ENCODE results near the gene PLPP4. TPM values are rescaled to one million over a fixed set of nuclear protein-coding genes. Genes with fewer than 3 reads are reported as not detected.

PLPP4 gene
- total RNA-seq, 1 donor from 2014 or later: 2.0 TPM

DNA sequence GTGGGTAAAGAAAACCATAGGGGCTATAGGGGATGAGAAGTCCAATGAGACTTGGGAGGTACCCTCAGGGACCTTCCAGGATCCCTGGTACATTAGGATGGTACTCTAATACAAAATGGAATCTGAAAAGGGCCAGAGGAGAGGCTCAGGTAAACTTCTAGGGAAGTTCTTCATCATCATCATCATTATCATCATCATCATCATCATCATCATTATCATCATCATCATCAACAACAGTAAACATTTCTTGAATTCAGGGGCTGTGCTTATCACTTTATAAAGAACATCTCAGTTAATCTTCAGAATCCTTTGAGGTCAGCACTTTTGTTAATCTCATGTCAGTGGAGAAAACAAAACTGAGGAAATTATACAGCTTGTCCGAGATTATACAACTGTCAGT, 50.1 kb downstream of the PLPP4 start:
- DNase-seq (ENCODE audit: extremely low spot score, unreplicated experiment): no peak
- no peak overlapping the region for H3K4me3 Mint-ChIP-seq (ENCODE audit: unreplicated experiment)
- no peaks in the 10 kb centered on the region for H3K36me3 Mint-ChIP-seq (ENCODE audit: unreplicated experiment)
- H3K4me1 Mint-ChIP-seq (ENCODE audit: unreplicated experiment): peaks cover 2% of the 10 kb centered on the region
- no peaks in the 10 kb centered on the region for H3K27me3 Mint-ChIP-seq (ENCODE audit: unreplicated experiment)
- H3K27ac Mint-ChIP-seq (ENCODE audit: unreplicated experiment): no peak overlapping the region
- H3K9me3 Mint-ChIP-seq (ENCODE audit: unreplicated experiment): no peaks in the 10 kb centered on the region
- TF ChIP-seq, protein P1, sequence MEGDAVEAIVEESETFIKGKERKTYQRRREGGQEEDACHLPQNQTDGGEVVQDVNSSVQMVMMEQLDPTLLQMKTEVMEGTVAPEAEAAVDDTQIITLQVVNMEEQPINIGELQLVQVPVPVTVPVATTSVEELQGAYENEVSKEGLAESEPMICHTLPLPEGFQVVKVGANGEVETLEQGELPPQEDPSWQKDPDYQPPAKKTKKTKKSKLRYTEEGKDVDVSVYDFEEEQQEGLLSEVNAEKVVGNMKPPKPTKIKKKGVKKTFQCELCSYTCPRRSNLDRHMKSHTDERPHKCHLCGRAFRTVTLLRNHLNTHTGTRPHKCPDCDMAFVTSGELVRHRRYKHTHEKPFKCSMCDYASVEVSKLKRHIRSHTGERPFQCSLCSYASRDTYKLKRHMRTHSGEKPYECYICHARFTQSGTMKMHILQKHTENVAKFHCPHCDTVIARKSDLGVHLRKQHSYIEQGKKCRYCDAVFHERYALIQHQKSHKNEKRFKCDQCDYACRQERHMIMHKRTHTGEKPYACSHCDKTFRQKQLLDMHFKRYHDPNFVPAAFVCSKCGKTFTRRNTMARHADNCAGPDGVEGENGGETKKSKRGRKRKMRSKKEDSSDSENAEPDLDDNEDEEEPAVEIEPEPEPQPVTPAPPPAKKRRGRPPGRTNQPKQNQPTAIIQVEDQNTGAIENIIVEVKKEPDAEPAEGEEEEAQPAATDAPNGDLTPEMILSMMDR (IDR thresholded peaks at IDR 0.05): no peak

DNA sequence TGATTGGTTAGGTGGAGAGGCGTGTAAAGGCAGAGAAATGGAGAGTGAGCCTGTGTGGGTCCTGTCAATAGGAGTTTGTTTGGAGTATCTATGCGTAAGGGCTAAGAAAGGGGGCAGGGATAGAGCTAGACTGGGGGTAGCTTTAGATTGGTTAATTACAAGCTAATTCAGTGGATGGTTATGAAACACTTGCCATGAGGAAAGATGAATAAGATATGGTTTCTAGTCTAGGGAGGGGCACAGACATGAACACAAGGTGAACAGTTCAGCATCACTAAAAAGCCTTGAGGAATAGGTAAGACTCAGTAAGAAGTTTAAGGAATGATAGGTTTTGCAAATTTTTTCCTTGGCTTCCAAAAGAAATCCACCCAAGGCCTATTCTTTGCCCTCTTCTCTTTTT, 50.6 kb downstream of the PLPP4 start:
- H3K27me3 Mint-ChIP-seq (ENCODE audit: unreplicated experiment): no peaks in the 10 kb centered on the region
- peaks cover 2% of the 10 kb centered on the region for H3K4me1 Mint-ChIP-seq (ENCODE audit: unreplicated experiment)
- H3K27ac Mint-ChIP-seq (ENCODE audit: unreplicated experiment): no peak overlapping the region
- H3K4me3 Mint-ChIP-seq (ENCODE audit: unreplicated experiment): no peak overlapping the region
- no peaks in the 10 kb centered on the region for H3K9me3 Mint-ChIP-seq (ENCODE audit: unreplicated experiment)
- DNase-seq (ENCODE audit: extremely low spot score, unreplicated experiment): no peak
- TF ChIP-seq, protein P1 (IDR thresholded peaks at IDR 0.05): no peak
- no peaks in the 10 kb centered on the region for H3K36me3 Mint-ChIP-seq (ENCODE audit: unreplicated experiment)

- H3K36me3 Mint-ChIP-seq (ENCODE audit: unreplicated experiment): no peaks in the 10 kb centered on the region
- no peaks in the 10 kb centered on the region for H3K27me3 Mint-ChIP-seq (ENCODE audit: unreplicated experiment)
- TF ChIP-seq, protein P1 (IDR thresholded peaks at IDR 0.05): no peak
- no peak for DNase-seq (ENCODE audit: extremely low spot score, unreplicated experiment)
- H3K9me3 Mint-ChIP-seq (ENCODE audit: unreplicated experiment): peaks cover 4% of the 10 kb centered on the region
- H3K4me3 Mint-ChIP-seq (ENCODE audit: unreplicated experiment): no peak overlapping the region
- no peak overlapping the region for H3K27ac Mint-ChIP-seq (ENCODE audit: unreplicated experiment)
- peaks cover 2% of the 10 kb centered on the region for H3K4me1 Mint-ChIP-seq (ENCODE audit: unreplicated experiment)
Observed at GRCh38 chr10:120508393-120508792, 51.4 kb downstream of the PLPP4 start.

- TF ChIP-seq, protein P1 (IDR thresholded peaks at IDR 0.05): no peak
- Mint-ChIP-seq H3K9me3 (ENCODE audit: unreplicated experiment) (peaks cover 10% of the 10 kb centered on the region), H3K4me3 (ENCODE audit: unreplicated experiment) (no peak overlapping the region), H3K4me1 (ENCODE audit: unreplicated experiment) (no peaks in the 10 kb centered on the region), H3K27me3 (ENCODE audit: unreplicated experiment) (no peaks in the 10 kb centered on the region), H3K36me3 (ENCODE audit: unreplicated experiment) (no peaks in the 10 kb centered on the region), H3K27ac (ENCODE audit: unreplicated experiment) (no peak overlapping the region)
- DNase-seq (ENCODE audit: extremely low spot score, unreplicated experiment): no peak
Observed at GRCh38 chr10:120508966-120509365, 51.9 kb downstream of the PLPP4 start.

- Mint-ChIP-seq H3K4me3 (ENCODE audit: unreplicated experiment) (no peak overlapping the region), H3K36me3 (ENCODE audit: unreplicated experiment) (no peaks in the 10 kb centered on the region), H3K4me1 (ENCODE audit: unreplicated experiment) (no peaks in the 10 kb centered on the region), H3K9me3 (ENCODE audit: unreplicated experiment) (peaks cover 13% of the 10 kb centered on the region), H3K27me3 (ENCODE audit: unreplicated experiment) (no peaks in the 10 kb centered on the region), H3K27ac (ENCODE audit: unreplicated experiment) (no peak overlapping the region)
- TF ChIP-seq, protein P1 (IDR thresholded peaks at IDR 0.05): no peak
- no peak for DNase-seq (ENCODE audit: extremely low spot score, unreplicated experiment)
Observed at GRCh38 chr10:120511165-120511564, 54.1 kb downstream of the PLPP4 start.

Measured in osteocyte (in vitro differentiated cells).